SK-N-SH (cell line): ENCODE results near the gene ZNF546.

Experiments
- GABPA ChIP-seq: IDR thresholded peaks from 2 replicates; pipeline ENCODE4 v1.4.0; 2012; ENCODE audit warnings: low read depth, mild to moderate bottlenecking
- JUND ChIP-seq: IDR thresholded peaks from 2 replicates; pipeline ENCODE4 v1.4.0; 2012
- MXI1 ChIP-seq: IDR thresholded peaks from 2 replicates; pipeline ENCODE4 v1.6.1; 2012; ENCODE audit warnings: mild to moderate bottlenecking, low read depth, low read length, improper control_type of control experiment
- POLR2AphosphoS5 ChIP-seq: IDR thresholded peaks from 2 replicates; pipeline ENCODE4 v1.6.1; 2012; ENCODE audit warnings: low read depth, low read length
- RFX5 ChIP-seq: IDR thresholded peaks from 2 replicates; pipeline ENCODE4 v1.6.1; 2012; ENCODE audit warnings: mild to moderate bottlenecking, improper control_type of control experiment, low read length
- RXRA ChIP-seq: IDR thresholded peaks from 2 replicates; pipeline ENCODE4 v1.4.0; 2012; ENCODE audit warnings: low read depth, mild to moderate bottlenecking, borderline replicate concordance
- TF ChIP-seq, protein P1 (sequence below): fragments of 200-600 bp; sonication (generic); IDR thresholded peaks from 2 replicates; pipeline ENCODE4 v1.6.1; 2017; ENCODE audit warnings: antibody characterized with exemption, mild to moderate bottlenecking, moderate library complexity

DNA sequence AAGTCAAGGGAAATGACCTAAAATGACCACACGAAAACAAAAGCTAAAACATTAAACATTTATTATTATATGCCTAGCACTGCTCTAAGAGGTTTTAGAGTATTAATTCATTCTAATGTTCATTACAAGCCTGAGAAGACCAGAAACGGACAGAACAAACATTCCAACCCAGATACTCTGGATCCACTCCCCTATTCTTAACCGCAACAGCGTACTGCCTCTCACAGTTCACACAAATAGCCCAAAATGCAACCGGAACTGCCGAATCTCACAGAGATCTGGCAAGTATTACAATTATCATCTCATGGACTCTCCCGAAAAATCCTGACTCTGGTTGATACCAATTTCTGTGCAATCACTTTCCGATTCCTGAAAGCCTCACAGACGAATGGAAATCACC is 57.8 kb downstream of the ZNF546 start:
- TF ChIP-seq RFX5 (no peak), POLR2AphosphoS5 (no peak), GABPA (no peak), RXRA (no peak), JUND (no peak), MXI1 (no peak)
- TF ChIP-seq, protein P1, sequence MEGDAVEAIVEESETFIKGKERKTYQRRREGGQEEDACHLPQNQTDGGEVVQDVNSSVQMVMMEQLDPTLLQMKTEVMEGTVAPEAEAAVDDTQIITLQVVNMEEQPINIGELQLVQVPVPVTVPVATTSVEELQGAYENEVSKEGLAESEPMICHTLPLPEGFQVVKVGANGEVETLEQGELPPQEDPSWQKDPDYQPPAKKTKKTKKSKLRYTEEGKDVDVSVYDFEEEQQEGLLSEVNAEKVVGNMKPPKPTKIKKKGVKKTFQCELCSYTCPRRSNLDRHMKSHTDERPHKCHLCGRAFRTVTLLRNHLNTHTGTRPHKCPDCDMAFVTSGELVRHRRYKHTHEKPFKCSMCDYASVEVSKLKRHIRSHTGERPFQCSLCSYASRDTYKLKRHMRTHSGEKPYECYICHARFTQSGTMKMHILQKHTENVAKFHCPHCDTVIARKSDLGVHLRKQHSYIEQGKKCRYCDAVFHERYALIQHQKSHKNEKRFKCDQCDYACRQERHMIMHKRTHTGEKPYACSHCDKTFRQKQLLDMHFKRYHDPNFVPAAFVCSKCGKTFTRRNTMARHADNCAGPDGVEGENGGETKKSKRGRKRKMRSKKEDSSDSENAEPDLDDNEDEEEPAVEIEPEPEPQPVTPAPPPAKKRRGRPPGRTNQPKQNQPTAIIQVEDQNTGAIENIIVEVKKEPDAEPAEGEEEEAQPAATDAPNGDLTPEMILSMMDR: no peak
